T-helper 17 cell (primary cell): ENCODE measurements around the gene LAYN. TPM values are rescaled to one million over a fixed set of nuclear protein-coding genes. Genes with fewer than 3 reads are reported as not detected.

Experiments used
- ATAC-seq: fragments of 150-1000 bp; cut with Tn5 transposase; 2 replicates; pipeline ENCODE4 v1.10.0; 2021; ENCODE audit warnings: mild to moderate bottlenecking, moderate library complexity
- DNase-seq, 3 donors: peaks; one replicate each; pipeline versions ENCODE4 v3.0.0 to v3.0.0-alpha.2; 2020 to 2021
- H3K9me3 ChIP-seq: one replicate; pipeline ENCODE4 v1.7.0; 2013; ENCODE audit warnings: low read length, mild to moderate bottlenecking; ENCODE audit not compliant: control insufficient read depth, poor library complexity, severe bottlenecking
- H3K27ac Mint-ChIP-seq: one replicate; pipeline ENCODE4 v1.8.0; 2022; ENCODE audit warnings: mild to moderate bottlenecking, moderate library complexity, mixed read lengths
- H3K27me3 Mint-ChIP-seq: one replicate; pipeline ENCODE4 v1.8.0; 2022; ENCODE audit warnings: mixed read lengths
- H3K36me3 Mint-ChIP-seq: one replicate; pipeline ENCODE4 v1.8.0; 2022; ENCODE audit warnings: low read depth, mixed read lengths
- H3K4me1 Mint-ChIP-seq: one replicate; pipeline ENCODE4 v1.8.0; 2022; ENCODE audit warnings: mild to moderate bottlenecking, mixed read lengths
- H3K4me3 Mint-ChIP-seq: one replicate; pipeline ENCODE4 v1.8.0; 2022; ENCODE audit warnings: mild to moderate bottlenecking, moderate library complexity, mixed read lengths
- total RNA-seq, 4 donors: library from RNA in 2 of 4; stranded (reverse) in 2 of 4; gene quantifications; one replicate each; pipeline ENCODE4 v1.2.3 and lab custom pipeline; 2022 to 2026

Gene LAYN, protein sequence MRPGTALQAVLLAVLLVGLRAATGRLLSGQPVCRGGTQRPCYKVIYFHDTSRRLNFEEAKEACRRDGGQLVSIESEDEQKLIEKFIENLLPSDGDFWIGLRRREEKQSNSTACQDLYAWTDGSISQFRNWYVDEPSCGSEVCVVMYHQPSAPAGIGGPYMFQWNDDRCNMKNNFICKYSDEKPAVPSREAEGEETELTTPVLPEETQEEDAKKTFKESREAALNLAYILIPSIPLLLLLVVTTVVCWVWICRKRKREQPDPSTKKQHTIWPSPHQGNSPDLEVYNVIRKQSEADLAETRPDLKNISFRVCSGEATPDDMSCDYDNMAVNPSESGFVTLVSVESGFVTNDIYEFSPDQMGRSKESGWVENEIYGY
- 1 to 10 TPM in 1 of 2 donors, not detected in 1; 1.4 TPM for total RNA-seq
- 2.3 to 14.3 reads per million in 2 donors for total RNA-seq (lab: John Stamatoyannopoulos, UW)

- no peaks in the 10 kb centered on the region for H3K36me3 Mint-ChIP-seq
- no peaks in the 10 kb centered on the region for H3K9me3 ChIP-seq
- peaks cover 85% of the 10 kb centered on the region for H3K27me3 Mint-ChIP-seq
- H3K4me1 Mint-ChIP-seq = peaks cover 7% of the 10 kb centered on the region
- peak within 1 kb of the TSS; percentile 90 for H3K4me3 Mint-ChIP-seq
- ATAC-seq = peak; percentile 45
- H3K27ac Mint-ChIP-seq = no peak within 1 kb of the TSS
- peak in 2 of 3 donors; percentile 11 to 29 for DNase-seq
Observed at GRCh38 chr11:111540114-111540936, at the start of gene LAYN. TSS of gene LAYN (plus strand) at chr11:111540720. CDS start at chr11:111540844, 124 bp downstream.

DNA sequence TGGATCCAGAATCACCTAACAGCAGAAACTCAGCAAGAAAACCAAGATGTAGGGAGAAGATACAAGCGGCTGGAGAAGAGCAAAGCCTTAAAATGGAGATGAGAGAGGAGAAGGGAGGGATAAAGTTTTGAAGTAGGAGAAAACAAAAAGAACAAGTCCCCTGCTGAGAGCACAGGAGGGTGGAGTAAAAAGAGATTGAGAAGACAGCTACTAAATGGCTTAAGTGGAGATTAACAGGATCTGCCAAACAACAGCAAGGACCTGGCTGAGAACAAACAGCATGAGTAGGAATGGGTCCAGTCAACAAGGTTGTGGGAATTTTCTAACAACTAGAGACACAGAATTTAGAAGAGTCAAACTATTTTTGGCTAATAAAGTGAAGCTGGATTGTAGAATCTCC lies 46.5 kb upstream of the LAYN start:
- H3K4me1 Mint-ChIP-seq = peaks cover 3% of the 10 kb centered on the region
- DNase-seq = no peak
- H3K27ac Mint-ChIP-seq = no peak overlapping the region
- no peaks in the 10 kb centered on the region for H3K9me3 ChIP-seq
- H3K36me3 Mint-ChIP-seq = peaks cover 2% of the 10 kb centered on the region
- H3K27me3 Mint-ChIP-seq = peaks cover 52% of the 10 kb centered on the region
- no peak overlapping the region for H3K4me3 Mint-ChIP-seq
- no peak for ATAC-seq

DNA sequence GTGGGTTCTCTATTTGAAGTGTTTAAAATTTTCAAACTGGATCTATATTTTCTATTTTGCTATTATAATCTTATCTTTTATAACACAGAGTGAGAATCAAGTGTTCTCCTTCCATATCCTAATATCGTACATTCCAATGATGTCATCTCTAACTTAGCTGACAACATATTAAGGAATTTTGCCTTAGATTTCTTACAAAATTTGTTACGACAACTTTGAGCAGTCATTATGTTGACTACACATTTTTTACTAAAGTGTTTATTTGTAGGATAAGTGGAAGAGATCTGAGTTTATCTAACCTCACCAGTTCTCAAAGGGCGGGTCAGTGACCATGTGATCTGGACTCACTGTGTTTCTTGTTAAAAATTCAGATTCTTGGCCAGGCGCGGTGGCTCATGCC lies 41.0 kb upstream of the LAYN start:
- peaks cover 3% of the 10 kb centered on the region for H3K4me1 Mint-ChIP-seq
- H3K27me3 Mint-ChIP-seq = peaks cover 49% of the 10 kb centered on the region
- DNase-seq (no peak), ATAC-seq (no peak)
- no peaks in the 10 kb centered on the region for H3K36me3 Mint-ChIP-seq
- no peaks in the 10 kb centered on the region for H3K9me3 ChIP-seq
- no peak overlapping the region for H3K4me3 Mint-ChIP-seq
- no peak overlapping the region for H3K27ac Mint-ChIP-seq

GRCh38 chr11:111500481-111500880 lies 40.0 kb upstream of the LAYN start:
- DNase-seq = no peak
- Mint-ChIP-seq H3K27me3 (peaks cover 48% of the 10 kb centered on the region), H3K36me3 (no peaks in the 10 kb centered on the region)

GRCh38 chr11:111502611-111503010 lies 37.9 kb upstream of the LAYN start:
- Mint-ChIP-seq H3K27me3 (peaks cover 44% of the 10 kb centered on the region), H3K4me3 (no peak overlapping the region), H3K4me1 (peaks cover 3% of the 10 kb centered on the region), H3K27ac (no peak overlapping the region), H3K36me3 (no peaks in the 10 kb centered on the region)
- no peak for DNase-seq
- no peak for ATAC-seq
- no peaks in the 10 kb centered on the region for H3K9me3 ChIP-seq

More at GRCh38 chr11:111500481-111500880, 40.0 kb upstream of the LAYN start:
- Mint-ChIP-seq H3K4me1 (peaks cover 3% of the 10 kb centered on the region), H3K4me3 (no peak overlapping the region), H3K27ac (no peak overlapping the region)
- ATAC-seq = no peak
- H3K9me3 ChIP-seq = no peaks in the 10 kb centered on the region

DNA sequence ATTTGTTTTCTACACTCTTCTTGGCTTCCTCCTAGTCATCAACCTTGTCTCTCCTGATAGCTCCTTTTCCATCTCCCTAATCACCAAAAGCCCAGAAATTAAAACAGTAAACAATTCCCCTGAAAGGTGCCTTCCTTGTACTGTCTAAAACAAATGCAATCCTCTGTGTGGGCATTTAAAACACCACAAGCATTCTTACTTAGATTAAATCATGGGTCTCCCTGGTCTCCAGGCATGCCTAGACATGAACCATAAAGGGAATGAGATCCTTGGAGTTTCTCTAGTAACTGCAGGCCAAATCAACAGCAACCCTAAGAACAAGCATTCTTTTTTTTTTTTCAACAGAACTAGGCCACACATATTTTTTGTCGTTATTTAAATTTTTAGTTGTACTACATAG lies 30.2 kb upstream of the LAYN start:
- H3K9me3 ChIP-seq = no peaks in the 10 kb centered on the region
- ATAC-seq (no peak), DNase-seq (no peak)
- H3K36me3 Mint-ChIP-seq = no peaks in the 10 kb centered on the region
- no peak overlapping the region for H3K4me3 Mint-ChIP-seq
- peaks cover 30% of the 10 kb centered on the region for H3K27me3 Mint-ChIP-seq
- H3K27ac Mint-ChIP-seq = no peak overlapping the region
- peaks cover 2% of the 10 kb centered on the region for H3K4me1 Mint-ChIP-seq

GRCh38 chr11:111512296-111513239 lies 28.0 kb upstream of the LAYN start, which contains the start of gene BTG4:
TSS of gene BTG4 (minus strand) at chr11:111512386. CDS start at chr11:111498776, 13,610 bp downstream.
- ATAC-seq = peak; percentile 63
- H3K27me3 Mint-ChIP-seq = peaks cover 27% of the 10 kb centered on the region
- H3K4me3 Mint-ChIP-seq = peak within 1 kb of the TSS; percentile 75
- no peak within 1 kb of the TSS for H3K27ac Mint-ChIP-seq
- no peaks in the 10 kb centered on the region for H3K9me3 ChIP-seq
- DNase-seq = no peak
- H3K4me1 Mint-ChIP-seq = peaks cover 2% of the 10 kb centered on the region
- H3K36me3 Mint-ChIP-seq = no peaks in the 10 kb centered on the region

DNA sequence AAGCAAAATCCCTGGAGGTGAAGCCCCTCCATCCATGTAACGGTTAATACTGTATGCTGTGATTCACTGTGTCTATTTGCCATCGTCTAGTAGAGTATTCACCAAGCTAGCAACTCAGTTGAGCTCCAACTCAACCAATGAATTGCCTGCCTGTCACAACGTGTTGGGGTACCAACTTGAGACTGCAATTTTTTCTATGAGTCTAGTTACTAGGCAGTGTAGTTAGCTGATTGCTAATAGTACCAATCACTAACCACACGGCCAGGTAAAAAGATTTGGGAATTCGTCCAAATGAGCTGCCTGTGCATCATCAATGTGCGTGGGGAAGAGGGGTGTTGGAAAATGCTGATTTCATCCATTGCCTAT lies 27.3 kb upstream of the LAYN start:
- DNase-seq (no peak), ATAC-seq (peak; percentile 36)
- no peaks in the 10 kb centered on the region for H3K36me3 Mint-ChIP-seq
- peaks cover 2% of the 10 kb centered on the region for H3K4me1 Mint-ChIP-seq
- no peak overlapping the region for H3K27ac Mint-ChIP-seq
- H3K27me3 Mint-ChIP-seq = peaks cover 27% of the 10 kb centered on the region
- peak overlapping the region; percentile 43 for H3K4me3 Mint-ChIP-seq
- H3K9me3 ChIP-seq = no peaks in the 10 kb centered on the region

DNA sequence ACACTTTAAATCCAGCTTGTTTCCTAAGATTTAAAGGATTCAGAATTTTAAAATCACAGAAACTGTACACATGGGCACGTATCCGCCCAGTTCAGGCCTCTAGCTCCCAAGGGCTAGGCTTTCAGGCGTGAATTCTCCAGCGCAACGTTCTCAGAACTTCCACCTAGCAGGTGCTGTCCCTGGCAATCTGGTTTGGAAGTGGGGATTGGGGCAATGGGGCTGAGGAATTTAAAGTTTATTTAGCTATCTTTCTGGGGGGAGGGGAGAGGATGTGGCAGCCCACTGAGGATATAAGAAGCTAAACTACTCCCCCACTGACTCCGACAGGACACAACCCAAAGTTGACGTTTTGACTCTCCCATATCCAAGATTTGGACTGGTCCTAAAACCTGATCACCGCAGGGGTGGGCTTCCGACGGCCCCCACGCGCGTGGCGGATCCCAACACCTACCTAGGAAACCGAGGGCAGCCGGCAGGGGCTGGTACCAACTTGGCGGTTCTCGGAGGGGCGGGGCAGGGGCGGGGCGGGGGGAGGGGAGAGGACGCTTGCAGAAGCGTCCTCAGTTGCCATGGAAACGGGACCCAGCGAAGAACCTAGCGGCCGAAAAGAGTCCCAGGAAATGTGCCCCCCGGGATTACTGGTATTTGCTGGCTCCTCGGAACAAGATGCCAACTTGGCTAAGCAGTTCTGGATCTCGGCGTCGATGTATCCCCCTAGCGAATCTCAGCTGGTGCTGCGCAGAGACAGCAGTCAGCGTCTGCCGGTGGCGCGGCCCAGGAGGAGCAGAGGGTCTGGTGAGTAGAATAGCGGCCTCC lies 26.1 kb upstream of the LAYN start, which contains the start of gene HOATZ:
Gene HOATZ (plus strand): TSS at position 563 of the 816 bp plus-strand sequence. CDS start 7 bp downstream, at position 570.
- ATAC-seq = no peak
- Mint-ChIP-seq H3K27me3 (peaks cover 27% of the 10 kb centered on the region), H3K36me3 (no peaks in the 10 kb centered on the region), H3K27ac (no peak within 1 kb of the TSS), H3K4me3 (peak within 1 kb of the TSS; percentile 43), H3K4me1 (peaks cover 2% of the 10 kb centered on the region)
- H3K9me3 ChIP-seq = no peaks in the 10 kb centered on the region
- no peak for DNase-seq

DNA sequence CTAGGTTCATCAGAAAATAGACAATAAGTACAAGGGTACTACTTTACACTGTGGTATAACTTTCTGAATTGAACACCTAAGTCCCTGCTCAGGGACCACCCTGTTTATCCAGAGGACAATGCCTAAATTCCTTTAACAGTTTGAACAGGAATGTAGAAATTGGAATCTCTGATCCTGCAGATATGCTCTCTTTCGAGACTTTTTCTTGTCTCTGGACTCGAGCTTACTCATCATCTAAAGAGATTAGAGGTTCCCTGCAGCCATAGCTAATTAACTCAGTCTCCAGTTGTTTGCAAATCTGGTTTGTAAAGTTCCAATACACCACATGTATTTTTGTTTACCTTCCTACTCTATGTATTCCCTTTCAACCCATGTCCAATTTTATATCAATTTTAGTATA lies 24.9 kb upstream of the LAYN start:
- no peak for DNase-seq
- no peak for ATAC-seq
- H3K9me3 ChIP-seq = no peaks in the 10 kb centered on the region
- no peak overlapping the region for H3K27ac Mint-ChIP-seq
- H3K27me3 Mint-ChIP-seq = peaks cover 27% of the 10 kb centered on the region
- H3K4me1 Mint-ChIP-seq = peaks cover 2% of the 10 kb centered on the region
- no peak overlapping the region for H3K4me3 Mint-ChIP-seq
- no peaks in the 10 kb centered on the region for H3K36me3 Mint-ChIP-seq

DNA sequence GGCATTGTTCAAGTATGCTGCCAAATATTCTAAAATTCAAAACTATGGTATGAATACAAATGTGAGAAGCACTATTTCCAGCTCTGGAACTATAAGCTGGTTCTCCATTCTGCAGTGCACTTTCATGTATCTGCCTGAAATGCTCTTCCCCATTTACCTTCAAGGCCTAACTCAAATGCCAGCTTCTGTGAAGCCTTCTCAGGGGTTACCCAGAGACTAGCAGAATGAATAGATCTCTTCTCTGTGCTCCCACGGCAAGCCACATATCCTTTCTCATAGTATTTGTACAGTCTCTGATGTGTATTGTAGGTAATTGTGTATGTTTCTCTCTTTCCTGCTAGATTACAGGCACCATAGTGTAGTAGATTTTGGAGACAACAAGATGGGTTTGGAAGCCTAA lies 21.9 kb upstream of the LAYN start:
- no peak for DNase-seq
- H3K4me3 Mint-ChIP-seq = no peak overlapping the region
- H3K36me3 Mint-ChIP-seq = no peaks in the 10 kb centered on the region
- peaks cover 25% of the 10 kb centered on the region for H3K27me3 Mint-ChIP-seq
- H3K27ac Mint-ChIP-seq = no peak overlapping the region
- no peaks in the 10 kb centered on the region for H3K4me1 Mint-ChIP-seq
- no peaks in the 10 kb centered on the region for H3K9me3 ChIP-seq
- ATAC-seq = no peak

DNA sequence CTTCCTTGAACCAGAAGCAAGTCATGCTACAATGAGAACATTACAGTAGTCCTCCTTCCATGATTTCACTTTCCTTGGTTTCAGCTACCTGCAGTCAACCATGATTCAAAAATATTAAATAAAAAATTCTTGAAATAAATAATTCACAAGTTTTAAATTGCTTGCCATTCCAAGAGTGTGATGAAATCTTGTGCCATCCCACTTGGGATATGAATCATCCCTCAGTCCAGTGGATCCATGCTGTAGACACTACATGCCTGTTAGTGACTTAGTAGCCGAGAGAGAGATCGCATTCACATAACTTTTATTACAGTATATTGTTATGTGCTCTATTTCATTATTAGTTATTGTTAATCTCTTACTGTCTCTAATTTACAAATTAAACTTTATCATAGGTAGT lies 20.0 kb upstream of the LAYN start:
- no peaks in the 10 kb centered on the region for H3K9me3 ChIP-seq
- H3K27ac Mint-ChIP-seq = no peak overlapping the region
- peaks cover 24% of the 10 kb centered on the region for H3K27me3 Mint-ChIP-seq
- H3K36me3 Mint-ChIP-seq = no peaks in the 10 kb centered on the region
- H3K4me1 Mint-ChIP-seq = no peaks in the 10 kb centered on the region
- H3K4me3 Mint-ChIP-seq = no peak overlapping the region
- DNase-seq (no peak), ATAC-seq (no peak)
